GM18508 (cell line): Measurements from ENCODE around the gene GNG8.
"Not testable (repeated sequence)": the region's sequence is repeated elsewhere in the genome, so short reads cannot be mapped to it uniquely, and the experiment has no call there.

Experiments used
- ATAC-seq: cut with Tn5 transposase; IDR thresholded peaks from one replicate; pipeline ENCODE4 v1.9.1; 2021; ENCODE audit warnings: moderate number of reproducible peaks; ENCODE audit not compliant: insufficient read depth, unreplicated experiment

GNG8 gene

GRCh38 chr19:46648060-46648960 lies 12.3 kb upstream of the GNG8 start:
- no peak for ATAC-seq

DNA sequence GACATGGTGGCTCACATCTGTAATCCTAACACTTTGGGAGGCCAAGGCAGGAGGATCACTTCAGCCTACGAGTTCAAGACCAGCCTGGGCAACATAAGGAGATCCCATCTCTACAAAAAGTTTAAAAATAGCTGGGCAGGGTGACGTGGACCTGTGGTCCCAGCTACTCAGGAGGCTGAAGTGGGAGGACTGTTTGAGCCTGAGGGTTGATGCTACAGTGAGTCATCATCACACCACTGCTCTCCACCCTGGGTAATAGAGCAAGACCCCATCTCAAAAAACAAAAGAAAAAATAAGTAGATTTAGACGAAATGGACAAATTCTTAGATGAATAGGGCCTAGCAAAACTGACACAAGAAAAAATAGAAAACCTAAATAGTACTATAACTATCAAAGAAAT lies 10.4 kb upstream of the GNG8 start:
- ATAC-seq, result no peak

- no peak for ATAC-seq
Observed at GRCh38 chr19:46644720-46645119, 8.7 kb upstream of the GNG8 start.

GRCh38 chr19:46640656-46641055 lies 4.7 kb upstream of the GNG8 start:
- ATAC-seq, result no peak

- ATAC-seq, result no peak
Observed at GRCh38 chr19:46639358-46640182, 3.6 kb upstream of the GNG8 start.

GRCh38 chr19:46637224-46637623 lies 1.2 kb upstream of the GNG8 start:
- ATAC-seq, result no peak

GRCh38 chr19:46634656-46635218 lies 1.3 kb downstream of the GNG8 start:
- no peak for ATAC-seq

GRCh38 chr19:46634045-46634655 lies 1.9 kb downstream of the GNG8 start:
- no peak for ATAC-seq

- ATAC-seq, result no peak
Observed at GRCh38 chr19:46633130-46633529, 2.9 kb downstream of the GNG8 start.

DNA sequence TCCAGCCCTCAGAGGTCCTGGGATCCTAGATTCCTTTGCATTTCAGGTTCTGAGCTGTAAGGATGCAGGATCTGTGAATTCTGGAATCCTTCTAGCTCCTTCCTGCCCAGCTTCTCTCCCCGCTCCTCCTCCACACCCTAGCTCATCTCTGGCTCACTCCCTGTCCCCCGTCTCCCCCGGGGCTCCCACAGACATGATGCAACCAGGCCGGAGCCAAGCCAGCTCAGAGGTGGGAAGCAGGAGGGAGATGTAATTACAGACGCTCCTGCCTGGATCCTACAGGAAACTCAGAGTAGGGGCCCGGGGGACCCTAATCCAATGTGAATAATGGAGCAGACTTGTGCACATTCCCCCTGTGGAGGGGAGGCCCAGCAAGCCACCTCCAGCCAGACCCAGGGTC lies 4.5 kb downstream of the GNG8 start:
- ATAC-seq, result no peak

DNA sequence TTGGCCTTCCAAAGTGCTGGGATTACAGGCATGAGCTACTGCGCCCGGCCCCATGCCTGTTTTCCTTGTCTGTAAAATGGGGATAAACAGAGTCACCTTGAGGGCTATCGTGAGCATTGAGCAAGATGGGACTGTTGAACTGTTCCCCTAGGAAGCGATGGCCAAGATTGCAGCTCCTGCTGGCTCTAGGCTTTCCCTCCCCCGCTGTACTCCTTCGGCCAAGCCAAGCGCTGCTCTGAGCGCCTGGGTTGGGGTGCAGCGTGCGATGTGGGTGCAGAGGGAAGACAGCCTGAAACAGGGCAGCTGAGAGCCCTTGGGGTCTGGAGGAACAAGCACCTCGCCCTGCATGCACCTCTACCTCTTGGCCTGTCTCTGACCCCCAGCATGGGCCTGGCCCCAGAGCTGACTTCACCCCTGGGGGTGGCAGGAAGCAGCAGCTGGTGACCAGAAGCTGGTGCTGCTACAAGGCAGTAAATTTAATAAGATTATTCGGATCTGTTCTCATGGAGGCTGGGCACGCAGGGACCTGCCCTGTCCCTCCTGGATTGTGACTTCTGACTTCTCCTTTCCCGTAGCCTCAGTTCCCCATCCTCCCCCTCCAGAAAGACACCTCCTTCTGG lies 5.3 kb downstream of the GNG8 start:
- no peak for ATAC-seq

DNA sequence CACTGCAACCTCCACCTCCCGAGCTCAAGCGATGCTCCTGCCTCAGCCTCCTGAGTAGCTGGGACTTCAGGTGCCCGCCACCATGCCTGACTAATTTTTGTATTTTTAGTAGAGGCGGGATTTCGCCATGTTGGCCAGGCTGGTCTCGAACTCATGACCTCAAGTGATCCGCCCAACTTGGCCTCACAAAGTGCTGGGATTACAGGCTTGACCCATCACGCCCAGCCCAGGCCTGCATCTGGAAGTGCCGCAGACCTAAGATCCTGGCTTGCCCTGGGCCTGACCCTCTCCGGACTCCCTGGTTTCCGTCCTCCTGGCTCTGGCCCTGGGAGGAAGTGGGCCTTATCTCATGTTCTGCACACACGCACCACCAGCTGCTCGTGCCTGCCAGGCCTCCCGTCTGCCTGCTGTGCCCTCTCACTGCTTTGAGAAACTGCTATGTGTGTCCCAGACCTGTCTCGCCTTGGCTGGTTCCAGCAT lies 6.4 kb downstream of the GNG8 start:
- ATAC-seq, result no peak

DNA sequence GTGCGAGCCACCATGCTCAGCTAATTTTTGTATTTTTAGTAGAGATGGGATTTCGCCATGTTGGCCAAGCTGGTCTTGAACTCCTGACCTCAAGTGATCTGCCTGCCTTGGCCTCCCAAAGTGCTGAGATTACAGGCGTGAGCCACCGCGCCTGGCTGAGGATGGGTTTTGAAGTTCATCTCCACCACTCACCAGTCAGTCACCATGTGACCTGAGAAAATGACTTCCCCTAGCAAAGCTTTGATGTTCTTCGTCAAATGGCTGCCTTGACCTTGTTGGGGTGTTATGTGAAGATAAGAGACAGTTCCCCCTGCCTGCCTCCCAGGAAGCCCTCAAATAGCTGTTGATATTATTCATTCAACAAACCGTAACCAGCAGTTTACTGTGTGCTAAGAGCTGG lies 7.0 kb downstream of the GNG8 start:
- ATAC-seq, result not testable (repeated sequence)

- ATAC-seq, result no peak
Observed at GRCh38 chr19:46626446-46626845, 9.6 kb downstream of the GNG8 start.

DNA sequence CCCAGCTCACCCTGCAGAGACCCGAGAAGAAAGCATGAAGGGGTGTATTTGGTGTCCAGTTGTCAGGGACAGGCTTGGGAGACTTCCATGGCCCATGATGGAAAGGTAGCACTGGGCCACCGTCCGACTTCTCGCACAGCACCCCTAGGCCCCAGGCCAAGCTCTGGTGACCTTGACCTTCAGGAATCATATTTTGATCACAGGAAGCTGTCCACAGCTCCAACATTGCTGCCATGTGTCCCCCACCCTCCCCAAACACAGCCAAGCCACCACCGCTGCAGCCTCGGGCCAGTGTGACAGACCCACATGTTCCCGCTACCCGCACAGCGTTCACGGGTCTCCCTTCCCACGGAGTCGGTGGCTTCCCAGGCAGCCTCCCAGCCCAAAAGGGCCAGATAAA lies 10.3 kb downstream of the GNG8 start:
- no peak for ATAC-seq

DNA sequence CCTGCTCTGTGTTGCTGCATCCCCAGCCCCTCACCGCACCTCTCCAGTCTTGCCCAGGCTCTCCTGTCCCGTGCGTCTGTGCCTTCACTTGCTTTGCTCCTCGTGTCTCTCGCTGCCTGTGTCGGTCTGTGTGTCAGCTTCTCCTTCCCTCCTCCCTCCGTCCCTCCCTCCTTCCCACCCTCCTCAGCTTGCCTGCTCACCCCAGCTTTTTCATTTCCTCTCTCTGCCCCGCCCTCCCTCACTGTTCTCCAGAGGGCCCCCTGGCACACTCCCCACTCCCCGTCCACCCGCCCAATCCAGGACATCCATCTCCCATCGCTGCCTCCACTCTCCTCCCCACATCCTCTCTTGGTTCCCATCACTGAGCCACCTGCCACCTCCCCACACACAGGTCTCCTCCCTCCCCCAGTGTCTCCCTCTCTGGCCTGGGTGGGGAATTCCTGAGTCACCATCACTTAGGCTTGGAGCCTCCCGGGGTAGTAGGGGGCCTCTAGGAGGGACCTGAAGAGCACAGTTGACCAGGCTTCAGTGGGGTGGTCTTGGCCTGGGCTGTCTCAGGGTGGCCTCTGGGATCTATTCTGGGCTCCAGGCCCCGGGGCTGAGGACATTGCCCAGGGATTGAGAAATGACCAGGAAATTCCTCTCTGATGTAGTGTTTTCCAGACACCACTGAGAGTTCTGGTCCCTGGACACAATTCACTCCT lies 10.9 kb downstream of the GNG8 start, which contains the start of gene PTGIR:
PTGIR (minus strand) TSS at position 132 of the 704 bp plus-strand sequence. CDS start 864 bp downstream, outside the sequence.
- no peak for ATAC-seq

GRCh38 chr19:46623915-46624502 lies 12.0 kb downstream of the GNG8 start:
- no peak for ATAC-seq

GRCh38 chr19:46622118-46622446 lies 13.9 kb downstream of the GNG8 start:
- no peak for ATAC-seq
